Lower leg skin (tissue), 4 donors: ENCODE data around the gene PTPN2. TPM values are rescaled to one million over a fixed set of nuclear protein-coding genes. Genes with fewer than 3 reads are reported as not detected.
"Not testable (repeated sequence)": the region's sequence is repeated elsewhere in the genome, so short reads cannot be mapped to it uniquely, and the experiment has no call there.

Source experiments
- DNase-seq, 2 donors: peaks; one replicate each; pipeline ENCODE4 v3.0.0-alpha.2; 2019; ENCODE audit warnings: low spot score in 2 of 2
- H3K4me3 ChIP-seq: fragments of 200-600 bp; sonication (generic); 2 replicates; pipeline ENCODE4 v1.5.1; 2017; ENCODE audit warnings: mild to moderate bottlenecking, low read depth; ENCODE audit not compliant: poor library complexity, severe bottlenecking
- POLR2A ChIP-seq, 2 donors: fragments of 450-650 bp; IDR thresholded peaks; one replicate each; pipeline ENCODE4 v1.6.1; 2016 to 2017; ENCODE audit warnings: antibody characterized with exemption in 2 of 2, mild to moderate bottlenecking in 1 of 2, moderate library complexity in 1 of 2
- WGBS, 2 donors: methylation state at CpG; one replicate each; pipeline ENCODE4 v1.1.5; 2018; 5-methylcytosine and 5-hydroxymethylcytosine counted together
- intact Hi-C: fragments of 100-400 bp; cut with DNase I; formaldehyde crosslinking; loops from one replicate; pipeline ENCODE4 v1.15.0; 2023; ENCODE audit warnings: low total_unique reads
- total RNA-seq, 4 donors: library from RNA; depleted of rRNA; stranded (reverse); fragments of >200 nt; gene quantifications; one replicate each; pipeline ENCODE4 v1.1.0, GENCODE V29; 2016
- TF ChIP-seq, protein P1 (sequence below), 3 donors: fragments of 450-650 bp; IDR thresholded peaks; one replicate each; pipeline ENCODE4 v1.5.1; 2016; ENCODE audit warnings: antibody characterized with exemption in 3 of 3, mild to moderate bottlenecking in 3 of 3, moderate library complexity in 2 of 3

Gene PTPN2
- total RNA-seq, 4 donors from 2014 or later, result 26.0 to 53.2 (median 40.4) TPM

DNA sequence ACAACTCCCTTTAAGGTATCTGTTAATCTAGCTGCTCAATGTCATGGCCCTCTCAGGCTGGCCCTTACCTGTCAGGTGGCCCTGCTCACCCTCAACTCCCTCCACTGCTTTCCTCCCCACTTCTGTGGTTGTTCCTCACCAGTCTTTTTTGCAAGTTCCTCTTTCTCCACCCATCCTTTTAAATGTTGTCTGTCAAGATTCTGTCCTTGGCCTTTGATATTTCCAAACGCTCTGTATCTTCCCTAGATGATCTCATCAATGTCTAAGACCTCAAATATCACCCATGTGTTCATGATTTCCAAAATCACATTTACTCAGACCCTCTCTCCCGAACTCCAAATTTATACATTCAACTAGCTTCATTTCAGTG is 3.5 kb downstream of the PTPN2 start:
- intact Hi-C loops, result no loop called here

DNA sequence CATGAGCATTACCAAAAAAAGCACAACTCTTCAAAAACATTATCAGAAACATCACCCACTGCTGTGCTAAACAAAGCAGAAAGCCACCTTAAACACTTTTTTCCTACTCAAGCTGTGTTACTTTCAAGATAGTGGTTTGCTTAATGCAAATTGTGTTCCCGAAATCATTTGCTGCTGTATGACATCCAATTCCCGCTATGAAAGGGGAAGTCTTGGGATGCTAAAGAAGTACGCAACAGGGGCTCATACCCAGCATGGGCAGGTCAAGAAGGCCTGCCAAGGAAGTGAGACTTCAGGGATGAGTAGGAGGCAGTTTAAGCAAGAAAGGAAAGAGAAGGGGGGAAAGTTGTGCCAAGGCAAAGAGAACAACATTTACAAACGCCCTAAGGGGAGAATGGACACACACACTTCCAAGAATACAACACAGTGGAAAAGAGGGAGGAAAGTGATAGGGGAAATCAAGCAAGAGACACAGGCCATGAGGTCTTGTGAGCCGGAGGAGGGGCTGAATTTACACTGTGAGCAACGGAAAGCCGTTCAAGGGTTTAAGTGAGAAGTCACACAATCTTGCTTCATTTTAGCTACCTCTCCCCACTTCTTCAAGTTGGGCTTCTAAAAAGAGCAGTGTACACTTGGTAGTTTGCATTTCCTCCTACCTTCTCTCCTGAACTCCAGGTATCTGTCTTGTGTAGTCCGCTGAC is 4.0 kb downstream of the PTPN2 start:
- DNase-seq, result no peak
- intact Hi-C loops, result no loop called here
- no peak overlapping the region for H3K4me3 ChIP-seq
- TF ChIP-seq POLR2A (IDR thresholded peaks at IDR 0.05), result no peak
- TF ChIP-seq, protein P1, sequence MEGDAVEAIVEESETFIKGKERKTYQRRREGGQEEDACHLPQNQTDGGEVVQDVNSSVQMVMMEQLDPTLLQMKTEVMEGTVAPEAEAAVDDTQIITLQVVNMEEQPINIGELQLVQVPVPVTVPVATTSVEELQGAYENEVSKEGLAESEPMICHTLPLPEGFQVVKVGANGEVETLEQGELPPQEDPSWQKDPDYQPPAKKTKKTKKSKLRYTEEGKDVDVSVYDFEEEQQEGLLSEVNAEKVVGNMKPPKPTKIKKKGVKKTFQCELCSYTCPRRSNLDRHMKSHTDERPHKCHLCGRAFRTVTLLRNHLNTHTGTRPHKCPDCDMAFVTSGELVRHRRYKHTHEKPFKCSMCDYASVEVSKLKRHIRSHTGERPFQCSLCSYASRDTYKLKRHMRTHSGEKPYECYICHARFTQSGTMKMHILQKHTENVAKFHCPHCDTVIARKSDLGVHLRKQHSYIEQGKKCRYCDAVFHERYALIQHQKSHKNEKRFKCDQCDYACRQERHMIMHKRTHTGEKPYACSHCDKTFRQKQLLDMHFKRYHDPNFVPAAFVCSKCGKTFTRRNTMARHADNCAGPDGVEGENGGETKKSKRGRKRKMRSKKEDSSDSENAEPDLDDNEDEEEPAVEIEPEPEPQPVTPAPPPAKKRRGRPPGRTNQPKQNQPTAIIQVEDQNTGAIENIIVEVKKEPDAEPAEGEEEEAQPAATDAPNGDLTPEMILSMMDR (IDR thresholded peaks at IDR 0.05), result no peak
- 66 to 73% methylated on average over 8 of the region's 8 CpGs for WGBS, 2 donors

More for the DNA sequence above, 3.5 kb downstream of the PTPN2 start:
- 54 to 77% methylated on average over 2 of the region's 2 CpGs for WGBS, 2 donors
- H3K4me3 ChIP-seq, result no peak overlapping the region
- no peak for DNase-seq
- TF ChIP-seq, protein P1 (IDR thresholded peaks at IDR 0.05), result no peak
- no peak for TF ChIP-seq POLR2A (IDR thresholded peaks at IDR 0.05)

DNA sequence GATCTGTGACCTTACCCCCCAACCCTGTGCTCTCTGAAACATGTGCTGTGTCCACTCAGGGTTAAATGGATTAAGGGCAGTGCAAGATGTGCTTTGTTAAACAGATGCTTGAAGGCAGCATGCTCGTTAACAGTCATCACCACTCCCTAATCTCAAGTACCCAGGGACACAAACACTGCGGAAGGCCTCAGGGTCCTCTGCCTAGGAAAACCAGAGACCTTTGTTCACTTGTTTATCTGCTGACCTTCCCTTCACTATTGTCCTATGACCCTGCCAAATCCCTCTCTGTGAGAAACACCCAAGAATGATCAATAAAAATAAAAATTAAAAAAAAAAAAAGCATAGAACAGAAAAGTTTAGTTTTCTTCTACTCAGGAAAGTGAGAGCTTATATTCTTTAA is 9.0 kb downstream of the PTPN2 start:
- 46 to 61% methylated on average over 2 of the region's 2 CpGs for WGBS, 2 donors
- DNase-seq, result not testable (repeated sequence)

DNA sequence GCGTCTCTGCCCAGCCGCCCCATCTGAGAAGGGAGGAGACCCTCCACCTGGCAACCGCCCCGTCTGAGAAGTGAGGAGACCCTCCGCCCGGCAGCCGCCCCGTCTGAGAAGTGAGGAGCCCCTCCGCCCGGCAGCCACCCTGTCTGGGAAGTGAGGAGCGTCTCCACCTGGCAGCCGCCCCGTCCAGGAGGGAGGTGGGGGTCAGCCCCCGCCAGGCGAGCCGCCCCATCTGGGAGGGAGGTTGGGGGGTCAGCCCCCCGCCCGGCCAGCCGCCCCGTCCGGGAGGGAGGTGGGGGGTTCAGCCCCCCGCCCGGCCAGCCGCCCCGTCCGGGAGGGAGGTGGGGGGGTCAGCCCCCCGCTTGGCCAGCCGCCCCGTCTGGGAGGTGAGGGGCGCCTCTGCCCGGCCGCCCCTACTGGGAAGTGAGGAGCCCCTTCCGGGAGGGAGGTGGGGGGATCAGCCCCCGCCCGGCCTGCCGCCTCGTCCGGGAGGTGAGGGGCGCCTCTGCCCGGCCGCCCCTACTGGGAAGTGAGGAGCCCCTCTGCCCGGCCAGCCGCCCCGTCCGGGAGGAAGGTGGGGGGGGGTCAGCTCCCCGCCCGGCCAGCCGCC is 10.0 kb downstream of the PTPN2 start:
- 92 to 96% methylated on average over 7 to 11 of the region's 48 CpGs for WGBS, 2 donors
- H3K4me3 ChIP-seq, intact Hi-C loops, DNase-seq: not testable (repeated sequence)

More for the DNA sequence above, 9.0 kb downstream of the PTPN2 start:
- H3K4me3 ChIP-seq, intact Hi-C loops: not testable (repeated sequence)

DNA sequence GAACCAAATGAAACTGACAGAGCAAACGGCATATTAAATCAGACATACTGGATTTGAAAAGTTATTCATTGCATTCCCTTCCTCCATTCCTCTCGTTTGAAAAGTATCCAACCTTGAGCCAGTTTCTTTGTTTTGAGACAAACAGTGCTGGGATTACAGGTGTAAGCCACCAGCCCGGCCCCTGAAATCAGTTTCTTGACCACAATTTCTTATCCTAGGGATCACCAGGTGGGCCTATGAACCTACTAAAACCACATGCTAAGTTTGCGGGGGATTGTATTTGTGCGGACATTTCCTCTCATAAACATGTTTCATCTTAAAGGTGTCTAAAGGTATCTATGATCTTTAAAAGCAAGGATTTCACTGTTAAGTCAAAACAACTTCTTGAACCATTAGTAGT is 11.6 kb downstream of the PTPN2 start:
- 84 to 89% methylated on average over 5 of the region's 5 CpGs for WGBS, 2 donors
- TF ChIP-seq, protein P1 (IDR thresholded peaks at IDR 0.05), result no peak
- no peak for TF ChIP-seq POLR2A (IDR thresholded peaks at IDR 0.05)
- no peak for DNase-seq
- no peak overlapping the region for H3K4me3 ChIP-seq
- intact Hi-C loops, result no loop called here

DNA sequence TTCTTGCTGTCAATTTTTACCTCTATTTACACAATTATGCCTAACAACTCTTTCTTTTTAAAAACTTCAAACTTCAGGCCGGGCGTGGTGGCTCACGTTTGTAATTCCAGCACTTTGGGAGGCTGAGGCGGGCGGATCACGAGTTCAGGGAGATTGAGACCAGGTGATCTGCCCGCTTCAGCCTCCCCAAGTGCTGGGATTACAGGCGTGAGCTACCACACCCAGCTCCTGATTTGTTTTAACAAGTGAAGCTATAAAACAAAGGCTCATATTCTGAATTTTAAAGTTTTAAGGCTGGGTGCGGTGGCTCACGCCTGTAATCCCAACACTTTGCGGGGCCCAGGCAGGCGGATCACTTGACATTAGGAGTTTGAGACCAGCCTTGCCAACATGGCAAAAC is 15.5 kb downstream of the PTPN2 start:
- WGBS, 2 donors, result 91 to 93% methylated on average over 12 of the region's 12 CpGs
- intact Hi-C loops, result no loop called here
- TF ChIP-seq POLR2A (IDR thresholded peaks at IDR 0.05), result no peak
- TF ChIP-seq, protein P1 (IDR thresholded peaks at IDR 0.05), result no peak

More for the DNA sequence above, 15.5 kb downstream of the PTPN2 start:
- H3K4me3 ChIP-seq, result no peak overlapping the region
- DNase-seq, result no peak
